Smooth muscle cell (in vitro differentiated cells): Measurements from ENCODE around the gene TC2N. TPM values are rescaled to one million over a fixed set of nuclear protein-coding genes. Genes with fewer than 3 reads are reported as not detected.
"Not testable (repeated sequence)": the region's sequence is repeated elsewhere in the genome, so short reads cannot be mapped to it uniquely, and the experiment has no call there.

ENCODE experiments used
- DNase-seq: peaks from one replicate; lab custom pipeline; 2025; ENCODE audit not compliant: unreplicated experiment; lab: John Stamatoyannopoulos, UW
- H2AFZ ChIP-seq: fragments of 200-600 bp; sonication (generic); 2 replicates; pipeline ENCODE4 v1.6.0; 2016; ENCODE audit warnings: antibody characterized with exemption, low read depth, mild to moderate bottlenecking
- H3F3A ChIP-seq: fragments of 200-600 bp; sonication (generic); 2 replicates; pipeline ENCODE4 v1.6.0; 2017; ENCODE audit warnings: antibody characterized with exemption, low read depth
- H3K27ac ChIP-seq: fragments of 200-600 bp; sonication (generic); 2 replicates; pipeline ENCODE4 v1.5.1; 2016; ENCODE audit warnings: low read depth, mild to moderate bottlenecking
- H3K27me3 ChIP-seq: fragments of 200-600 bp; sonication (generic); 2 replicates; pipeline ENCODE4 v1.6.1; 2016; ENCODE audit warnings: low read depth, mild to moderate bottlenecking
- H3K36me3 ChIP-seq: fragments of 200-600 bp; sonication (generic); 2 replicates; pipeline ENCODE4 v1.5.1; 2016; ENCODE audit warnings: low read depth
- H3K4me1 ChIP-seq: fragments of 200-600 bp; sonication (generic); 2 replicates; pipeline ENCODE4 v1.5.1; 2016; ENCODE audit warnings: low read depth
- H3K4me2 ChIP-seq: fragments of 200-600 bp; sonication (generic); 2 replicates; pipeline ENCODE4 v1.6.0; 2016; ENCODE audit warnings: mild to moderate bottlenecking
- H3K4me3 ChIP-seq: fragments of 200-600 bp; sonication (generic); 2 replicates; pipeline ENCODE4 v1.5.1; 2016; ENCODE audit warnings: mild to moderate bottlenecking
- H3K79me2 ChIP-seq: fragments of 200-600 bp; sonication (generic); 2 replicates; pipeline ENCODE4 v1.6.0; 2016; ENCODE audit warnings: low read depth, mild to moderate bottlenecking
- H3K9ac ChIP-seq: fragments of 200-600 bp; sonication (generic); 2 replicates; pipeline ENCODE4 v1.6.0; 2016; ENCODE audit warnings: low read depth
- H3K9me3 ChIP-seq: fragments of 200-600 bp; sonication (generic); replicated peaks from 2 replicates; pipeline ENCODE4 v1.5.1; 2016; ENCODE audit warnings: low read depth
- H4K20me1 ChIP-seq: fragments of 200-600 bp; sonication (generic); 2 replicates; pipeline ENCODE4 v1.6.0; 2016; ENCODE audit warnings: low read depth
- CTCF ChIP-seq: fragments of 200-600 bp; sonication (generic); IDR thresholded peaks from 2 replicates; pipeline ENCODE4 v1.5.1; 2017; ENCODE audit warnings: borderline replicate concordance, mild to moderate bottlenecking, antibody characterized with exemption; ENCODE audit not compliant: insufficient read depth, poor library complexity, severe bottlenecking
- WGBS: methylation state at CpG from one replicate; pipeline ENCODE4 v1.1.7; 2016; ENCODE audit warnings: low lambda C conversion rate; 5-methylcytosine and 5-hydroxymethylcytosine counted together
- polyA plus RNA-seq: library from polyadenylated mRNA; unstranded; fragments of >200 nt; fragmentation: Nextera tagmentation; extraction: Ambion mirVana; gene quantifications from 2 replicates; pipeline ENCODE4 v1.2.1, GENCODE V29; 2016
- total RNA-seq: library from RNA; depleted of rRNA; stranded (reverse); fragments of >200 nt; gene quantifications from 2 replicates; pipeline ENCODE4 v1.2.3, GENCODE V29; 2014

Gene TC2N
- total and polyA plus RNA-seq, 2 experiments from 2014 or later, result 0.33 to 10.3 TPM

DNA sequence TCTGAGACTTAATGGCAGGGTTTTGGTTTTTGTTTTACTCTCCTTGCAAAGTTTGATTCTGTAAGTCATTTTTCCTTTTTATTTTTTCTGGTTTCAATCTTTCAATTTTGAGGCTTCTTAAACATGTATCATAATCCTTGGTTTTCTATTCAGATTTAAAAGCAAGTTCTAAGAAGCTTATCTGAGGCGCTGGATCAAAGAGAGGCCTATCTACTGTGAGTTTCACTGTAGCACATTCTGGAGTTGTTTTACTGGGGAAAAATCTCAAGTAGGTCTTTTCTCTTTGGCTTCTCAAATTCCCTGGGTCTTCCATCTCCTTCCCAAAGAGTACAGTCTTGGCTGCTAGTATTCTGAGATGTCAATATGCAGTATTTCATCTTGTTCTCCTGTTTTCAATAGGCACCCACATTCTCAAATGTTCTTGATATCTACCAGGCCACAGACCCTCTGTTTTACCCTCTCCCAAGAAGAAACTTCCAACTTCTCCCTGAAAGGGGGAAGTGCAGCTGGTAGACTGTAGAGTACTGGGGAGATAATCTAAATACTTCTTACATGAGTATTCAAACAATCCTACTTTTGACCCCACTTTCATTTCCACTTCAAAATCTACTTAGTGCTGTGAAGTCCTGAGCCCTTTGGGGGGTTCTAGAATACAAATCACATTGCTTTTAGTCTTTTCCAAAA lies 124.6 kb downstream of the TC2N start:
- no peaks in the 10 kb centered on the region for H3K79me2 ChIP-seq
- no peaks in the 10 kb centered on the region for H3F3A ChIP-seq
- H3K4me2 ChIP-seq, result no peak overlapping the region
- H3K36me3 ChIP-seq, result no peaks in the 10 kb centered on the region
- no peak overlapping the region for H3K27ac ChIP-seq
- H3K9ac ChIP-seq, result no peak overlapping the region
- no peak overlapping the region for H3K4me3 ChIP-seq
- H3K9me3 ChIP-seq, result no peaks in the 10 kb centered on the region
- H2AFZ ChIP-seq, result peak overlapping the region; percentile 40
- no peaks in the 10 kb centered on the region for H3K4me1 ChIP-seq
- no peak for DNase-seq
- 54% methylated on average over 1 of the region's 1 CpG for WGBS
- no peaks in the 10 kb centered on the region for H4K20me1 ChIP-seq
- H3K27me3 ChIP-seq, result peaks cover 3% of the 10 kb centered on the region
- no peak for TF ChIP-seq CTCF

DNA sequence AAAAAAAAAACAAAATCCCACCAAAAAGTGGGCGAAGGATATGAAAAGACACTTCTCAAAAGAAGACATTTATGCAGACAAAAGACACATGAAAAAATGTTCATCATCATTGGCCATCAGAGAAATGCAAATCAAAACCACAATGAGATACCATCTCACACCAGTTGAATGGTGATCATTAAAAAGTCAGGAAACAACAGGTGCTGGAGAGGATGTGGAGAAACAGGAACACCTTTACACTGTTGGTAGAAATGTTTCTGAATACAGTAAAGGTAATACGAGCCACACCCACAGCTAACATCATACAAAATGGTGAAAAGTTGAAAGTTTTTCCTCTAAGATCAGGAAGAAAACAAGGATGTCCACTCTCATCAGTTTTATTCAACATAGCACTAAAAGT lies 127.5 kb downstream of the TC2N start:
- not testable (repeated sequence) for H3K36me3 ChIP-seq, H3K4me2 ChIP-seq, H3K79me2 ChIP-seq, H3K27ac ChIP-seq, H4K20me1 ChIP-seq, H3K4me1 ChIP-seq, DNase-seq, H3K9me3 ChIP-seq, H3F3A ChIP-seq, H3K9ac ChIP-seq, H3K27me3 ChIP-seq, H3K4me3 ChIP-seq, H2AFZ ChIP-seq
- WGBS, result 88% methylated on average over 2 of the region's 2 CpGs

DNA sequence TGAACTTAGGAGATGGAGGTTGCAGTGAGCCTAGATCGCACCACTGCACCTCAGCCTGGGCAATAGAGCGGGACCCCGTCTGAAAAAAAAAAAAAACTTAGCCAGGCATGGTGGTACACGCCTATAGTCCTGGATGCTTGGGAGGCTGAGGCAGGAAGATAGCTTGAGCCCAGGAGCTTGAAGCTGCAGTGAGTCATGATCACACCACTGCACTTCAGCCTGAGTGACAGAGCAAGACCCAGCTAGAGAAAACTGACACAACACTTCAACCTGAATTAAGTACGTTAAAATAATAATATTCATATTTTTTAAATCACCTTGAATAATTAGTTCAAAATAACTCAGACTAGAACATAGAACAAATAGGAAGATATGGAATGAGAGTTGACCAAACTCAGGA lies 129.7 kb downstream of the TC2N start:
- H3K4me1 ChIP-seq, result no peaks in the 10 kb centered on the region
- 82% methylated on average over 5 of the region's 5 CpGs for WGBS
- no peaks in the 10 kb centered on the region for H4K20me1 ChIP-seq

DNA sequence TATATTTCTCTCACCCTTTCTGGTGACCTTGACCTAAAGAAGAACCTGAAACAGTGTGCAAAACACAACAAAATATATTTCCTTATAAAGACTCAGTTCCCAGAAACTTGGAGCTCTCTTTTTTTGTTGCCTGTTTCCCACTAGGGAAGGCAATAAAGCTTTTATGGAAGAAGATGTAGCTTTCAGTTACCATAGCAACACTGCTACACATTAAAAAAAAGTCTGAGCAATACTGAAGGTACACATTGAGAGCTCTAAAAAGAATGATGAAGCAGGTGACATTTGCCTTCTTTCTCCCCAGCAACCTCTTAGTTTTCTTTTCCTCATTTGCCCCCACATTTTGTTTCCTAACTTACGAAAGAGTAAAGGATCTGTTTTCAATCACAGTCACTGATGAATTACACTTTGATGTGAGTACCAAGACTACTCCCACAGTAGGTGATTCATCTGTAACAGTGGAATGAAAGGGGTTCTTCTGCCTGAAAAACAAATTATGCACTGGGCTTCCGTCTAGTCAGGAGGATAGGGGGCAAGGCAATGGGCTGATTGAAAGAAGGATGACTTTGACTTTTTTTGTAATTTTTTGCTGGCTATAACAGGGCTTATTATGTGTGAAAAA lies 134.4 kb downstream of the TC2N start:
- Histone ChIP-seq H3K27ac (no peak overlapping the region), H3K4me2 (no peak overlapping the region), H3K9ac (no peak overlapping the region), H3K4me1 (no peaks in the 10 kb centered on the region), H3K36me3 (no peaks in the 10 kb centered on the region), H3F3A (no peaks in the 10 kb centered on the region), H3K27me3 (no peaks in the 10 kb centered on the region), H2AFZ (no peak overlapping the region), H4K20me1 (no peaks in the 10 kb centered on the region), H3K4me3 (no peak overlapping the region), H3K9me3 (no peaks in the 10 kb centered on the region), H3K79me2 (no peaks in the 10 kb centered on the region)
- TF ChIP-seq CTCF, result no peak
- DNase-seq, result no peak
- 16% methylated on average over 2 of the region's 2 CpGs for WGBS

More for the DNA sequence above, 129.7 kb downstream of the TC2N start:
- Histone ChIP-seq H3K79me2 (no peaks in the 10 kb centered on the region), H3K9me3 (no peaks in the 10 kb centered on the region), H3K4me3 (no peak overlapping the region), H3K4me2 (no peak overlapping the region), H3F3A (no peaks in the 10 kb centered on the region), H3K36me3 (no peaks in the 10 kb centered on the region), H3K27ac (no peak overlapping the region), H3K27me3 (no peaks in the 10 kb centered on the region), H3K9ac (no peak overlapping the region), H2AFZ (no peak overlapping the region)
- no peak for TF ChIP-seq CTCF
- DNase-seq, result no peak
